ENCODE measurements around the gene NTM.
A peak's percentile ranks its signal among the peaks of the same experiment; 100 is the strongest.

Gene NTM

GRCh38 chr11:131510662-131511061 lies 140.2 kb downstream of the NTM start:
- no peak for DNase-seq

- peak; percentile 5 for DNase-seq
Observed at GRCh38 chr11:131511794-131512193, 141.4 kb downstream of the NTM start.

GRCh38 chr11:131512228-131512627 lies 141.8 kb downstream of the NTM start:
- no peak for DNase-seq

GRCh38 chr11:131514062-131514461 lies 143.6 kb downstream of the NTM start:
- DNase-seq = no peak

GRCh38 chr11:131518305-131518838 lies 148.0 kb downstream of the NTM start:
- no peak for DNase-seq

GRCh38 chr11:131522851-131523250 lies 152.4 kb downstream of the NTM start:
- DNase-seq = no peak

DNA sequence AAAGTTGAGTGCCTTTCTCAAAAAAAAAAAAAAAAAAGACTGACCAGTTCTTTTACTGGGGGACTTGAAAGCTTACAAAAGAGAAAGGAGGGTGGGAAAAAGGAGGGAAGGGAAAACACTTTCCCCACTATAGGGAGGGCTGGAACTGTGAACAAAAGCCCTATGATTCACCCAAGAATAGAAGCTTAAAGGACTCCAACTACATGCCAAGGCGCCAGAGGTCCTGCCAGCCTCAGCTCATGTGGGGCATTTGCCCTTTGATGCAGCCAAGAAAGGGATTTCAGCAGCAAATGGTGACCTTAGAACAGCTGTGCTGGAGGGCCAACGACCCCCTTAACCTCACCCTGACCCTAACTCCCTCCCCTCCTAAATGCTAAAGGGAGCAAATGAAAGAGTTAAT lies 160.0 kb downstream of the NTM start:
- DNase-seq = no peak

- DNase-seq = no peak
Observed at GRCh38 chr11:131533149-131533548, 162.7 kb downstream of the NTM start.

GRCh38 chr11:131533998-131534397 lies 163.6 kb downstream of the NTM start:
- no peak for DNase-seq

GRCh38 chr11:131534611-131535010 lies 164.2 kb downstream of the NTM start:
- no peak for DNase-seq

DNA sequence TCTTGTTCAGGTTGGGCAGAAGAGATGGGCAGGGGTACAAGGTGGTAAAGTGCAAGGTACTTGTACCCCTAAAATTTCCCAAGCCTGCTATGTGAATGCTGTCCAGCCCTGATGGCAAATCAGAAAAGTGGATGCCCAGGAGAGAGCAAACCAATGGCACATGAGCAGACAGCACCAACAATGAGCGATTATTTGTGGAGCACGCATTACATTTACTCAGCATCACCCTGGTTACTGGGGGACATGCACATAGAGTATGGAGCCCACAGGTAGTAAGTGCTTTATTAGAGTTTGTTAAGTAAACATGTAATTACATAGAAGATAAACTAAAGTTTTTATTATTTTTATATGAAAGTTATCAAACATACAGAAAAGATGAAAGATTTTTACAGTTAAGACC lies 165.7 kb downstream of the NTM start:
- DNase-seq = no peak

GRCh38 chr11:131537196-131537595 lies 166.8 kb downstream of the NTM start:
- DNase-seq = no peak

- no peak for DNase-seq
Observed at GRCh38 chr11:131537748-131538147, 167.3 kb downstream of the NTM start.

GRCh38 chr11:131538322-131538721 lies 167.9 kb downstream of the NTM start:
- no peak for DNase-seq

- no peak for DNase-seq
Observed at GRCh38 chr11:131540676-131541075, 170.3 kb downstream of the NTM start.

DNA sequence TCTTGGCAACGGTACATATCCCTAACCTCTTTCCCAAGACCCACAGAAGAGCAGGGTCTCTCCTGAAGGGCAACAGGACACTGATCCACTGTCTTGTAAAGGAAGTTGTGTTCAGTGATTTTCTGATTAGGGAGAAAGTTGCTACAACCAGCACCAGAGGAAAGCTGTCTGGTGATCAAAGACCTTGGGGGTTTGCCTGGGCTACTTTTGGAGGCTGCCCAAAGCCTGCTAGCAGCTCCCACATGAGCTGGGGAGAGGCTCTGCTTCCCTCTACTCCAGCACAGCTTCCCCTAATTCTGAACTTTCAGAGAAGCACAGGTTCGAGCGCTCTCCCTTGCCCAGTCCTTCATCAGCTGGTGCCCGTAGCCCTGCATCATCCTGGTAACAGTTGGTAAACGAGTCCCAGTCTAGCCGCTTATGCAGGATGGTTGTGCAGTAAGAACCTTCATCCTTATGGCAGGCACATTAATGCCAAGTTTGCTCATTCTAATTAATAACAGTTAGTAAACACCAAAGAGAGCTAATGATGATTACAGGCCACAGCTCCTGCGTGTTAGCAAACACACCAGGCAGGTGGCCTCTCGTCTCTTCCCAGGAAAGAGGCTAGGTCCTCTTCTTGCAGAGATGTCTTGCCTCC lies 173.1 kb downstream of the NTM start:
- no peak for DNase-seq

DNA sequence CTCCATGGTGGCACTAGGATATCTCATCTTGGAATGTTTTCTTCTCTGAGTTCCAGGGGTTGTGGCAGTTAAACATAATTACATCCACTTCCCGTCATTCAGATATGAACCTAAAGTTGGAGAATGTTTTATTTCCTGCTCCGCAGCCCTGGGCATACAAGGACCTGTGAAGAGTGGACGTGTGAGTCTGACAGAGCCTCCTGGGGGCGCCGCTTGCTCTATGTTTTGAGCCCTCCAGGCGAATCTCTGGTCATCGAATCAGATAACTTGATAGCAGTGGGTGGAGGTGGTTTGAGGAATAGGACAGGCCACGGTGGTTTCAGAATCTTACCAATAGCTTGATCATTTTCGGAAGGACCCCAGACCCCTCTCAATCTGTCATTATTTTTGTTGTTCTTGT lies 174.2 kb downstream of the NTM start:
- DNase-seq = no peak

- no peak for DNase-seq
Observed at GRCh38 chr11:131546218-131546895, 175.9 kb downstream of the NTM start.

- no peak for DNase-seq
Observed at GRCh38 chr11:131549099-131549498, 178.7 kb downstream of the NTM start.

GRCh38 chr11:131549770-131550169 lies 179.4 kb downstream of the NTM start:
- DNase-seq = no peak

DNA sequence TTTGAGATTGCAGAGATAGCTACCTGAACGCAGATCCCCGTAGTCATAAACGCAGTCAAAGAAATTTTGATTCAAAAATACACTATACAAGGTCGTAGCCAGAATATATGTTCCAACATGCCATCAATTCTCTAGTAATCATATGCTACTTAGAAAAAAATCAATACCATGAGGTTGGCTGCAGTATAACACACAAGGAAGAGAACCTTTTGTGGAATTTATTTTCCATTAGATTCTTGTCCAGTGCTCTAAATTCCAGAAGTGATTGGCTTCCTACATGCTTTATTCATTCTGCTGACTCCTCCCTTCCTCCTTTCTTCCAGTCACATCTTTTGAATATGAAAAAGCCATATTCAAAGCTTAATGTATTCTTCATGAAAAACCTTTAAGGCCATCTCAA lies 189.9 kb downstream of the NTM start:
- DNase-seq = no peak

DNA sequence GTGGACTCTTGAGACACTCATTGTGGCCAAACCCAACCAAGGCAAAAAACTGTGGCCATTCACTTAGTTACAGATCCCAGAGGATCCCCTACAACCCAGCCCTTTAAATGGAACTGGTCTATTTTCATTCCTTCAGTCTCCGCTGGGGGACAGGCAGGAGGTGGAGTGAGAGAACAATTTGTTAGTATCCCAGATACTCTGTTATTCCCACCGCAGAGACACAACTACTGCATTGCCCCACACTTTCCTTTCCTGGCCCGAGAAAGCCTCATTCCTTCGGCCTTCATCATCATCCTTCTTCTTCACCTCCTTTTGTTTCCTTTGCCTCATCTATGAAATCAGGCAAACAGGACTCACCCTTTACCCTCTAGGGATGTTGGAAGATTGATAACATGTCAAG lies 191.1 kb downstream of the NTM start:
- DNase-seq = no peak

GRCh38 chr11:131561972-131562371 lies 191.6 kb downstream of the NTM start:
- DNase-seq = no peak

GRCh38 chr11:131568318-131568717 lies 197.9 kb downstream of the NTM start:
- DNase-seq = no peak

DNA sequence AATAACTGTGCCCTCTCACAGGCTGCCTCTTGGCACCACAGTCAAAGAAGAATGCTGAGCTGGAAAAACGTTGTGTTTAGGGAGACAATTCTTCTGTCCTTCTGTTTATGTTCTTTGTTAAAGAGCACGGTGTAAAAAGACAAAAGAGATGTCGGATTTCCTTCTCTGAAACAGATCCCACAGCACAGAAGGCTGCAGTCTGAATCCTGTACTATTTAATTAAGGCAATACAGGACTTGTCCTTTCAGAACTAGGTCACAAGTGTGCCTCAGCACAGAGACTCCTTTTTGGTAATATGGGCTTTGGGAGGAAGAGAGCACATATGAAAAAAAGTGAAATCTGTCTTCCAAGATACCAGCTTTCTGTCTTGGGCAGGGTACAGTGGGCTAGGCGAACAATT lies 201.2 kb downstream of the NTM start:
- no peak for DNase-seq

Data from NCI-H1092 (cell line).